Gastrocnemius medialis (tissue), 4 donors: ENCODE measurements around the gene FMN2.

Experiments
- POLR2A ChIP-seq, 2 donors: fragments of 450-650 bp; IDR thresholded peaks; one replicate each; pipeline ENCODE4 v1.6.1; 2017; ENCODE audit warnings: antibody characterized with exemption in 2 of 2, mild to moderate bottlenecking in 2 of 2, moderate library complexity in 2 of 2
- TF ChIP-seq, protein P1 (sequence below), 5 experiments: fragments of 450-650 bp in 3 of 5; fragments of 200-600 bp in 2 of 5; sonication (generic) in 2 of 5; IDR thresholded peaks in 4 of 5; conservative IDR thresholded peaks in 1 of 5; 1 replicate in 4 of 5; 2 replicates in 1 of 5; pipeline ENCODE4 v1.5.1; 2016 to 2019; ENCODE audit warnings: antibody characterized with exemption in 5 of 5, mild to moderate bottlenecking in 3 of 5, moderate library complexity in 3 of 5

GRCh38 chr1:240517891-240518290, 426.2 kb downstream of the FMN2 start:
- TF ChIP-seq POLR2A (IDR thresholded peaks at IDR 0.05), result no peak
- TF ChIP-seq, protein P1, sequence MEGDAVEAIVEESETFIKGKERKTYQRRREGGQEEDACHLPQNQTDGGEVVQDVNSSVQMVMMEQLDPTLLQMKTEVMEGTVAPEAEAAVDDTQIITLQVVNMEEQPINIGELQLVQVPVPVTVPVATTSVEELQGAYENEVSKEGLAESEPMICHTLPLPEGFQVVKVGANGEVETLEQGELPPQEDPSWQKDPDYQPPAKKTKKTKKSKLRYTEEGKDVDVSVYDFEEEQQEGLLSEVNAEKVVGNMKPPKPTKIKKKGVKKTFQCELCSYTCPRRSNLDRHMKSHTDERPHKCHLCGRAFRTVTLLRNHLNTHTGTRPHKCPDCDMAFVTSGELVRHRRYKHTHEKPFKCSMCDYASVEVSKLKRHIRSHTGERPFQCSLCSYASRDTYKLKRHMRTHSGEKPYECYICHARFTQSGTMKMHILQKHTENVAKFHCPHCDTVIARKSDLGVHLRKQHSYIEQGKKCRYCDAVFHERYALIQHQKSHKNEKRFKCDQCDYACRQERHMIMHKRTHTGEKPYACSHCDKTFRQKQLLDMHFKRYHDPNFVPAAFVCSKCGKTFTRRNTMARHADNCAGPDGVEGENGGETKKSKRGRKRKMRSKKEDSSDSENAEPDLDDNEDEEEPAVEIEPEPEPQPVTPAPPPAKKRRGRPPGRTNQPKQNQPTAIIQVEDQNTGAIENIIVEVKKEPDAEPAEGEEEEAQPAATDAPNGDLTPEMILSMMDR (IDR thresholded peaks at IDR 0.05 in 4 of 5, conservative IDR thresholded peaks at IDR 0.05 in 1 of 5), result no peak
